ENCODE measurements around the gene CYP27B1.
"Not testable (repeated sequence)": the region's sequence is repeated elsewhere in the genome, so short reads cannot be mapped to it uniquely, and the experiment has no call there.

The CYP27B1 gene

GRCh38 chr12:57723630-57723962, 43.3 kb downstream of the CYP27B1 start:
- no peak for DNase-seq (ENCODE audit: low read depth in 2 of 2, low spot score in 1 of 2)

GRCh38 chr12:57722716-57723629, 43.9 kb downstream of the CYP27B1 start:
- no peak for DNase-seq (ENCODE audit: low read depth in 2 of 2, low spot score in 1 of 2)

GRCh38 chr12:57721846-57722608, 44.9 kb downstream of the CYP27B1 start:
- DNase-seq (ENCODE audit: low read depth in 2 of 2, low spot score in 1 of 2), result not testable (repeated sequence)

- DNase-seq (ENCODE audit: low read depth in 2 of 2, low spot score in 1 of 2), result no peak
Measured at GRCh38 chr12:57720606-57721595, 46.0 kb downstream of the CYP27B1 start.

GRCh38 chr12:57719777-57720605, 46.9 kb downstream of the CYP27B1 start:
- no peak for DNase-seq (ENCODE audit: low read depth in 2 of 2, low spot score in 1 of 2)

GRCh38 chr12:57718641-57719528, 48.0 kb downstream of the CYP27B1 start:
- no peak for DNase-seq (ENCODE audit: low read depth in 2 of 2, low spot score in 1 of 2)

GRCh38 chr12:57717846-57718640, 48.8 kb downstream of the CYP27B1 start:
- no peak for DNase-seq (ENCODE audit: low read depth in 2 of 2, low spot score in 1 of 2)

GRCh38 chr12:57717131-57717530, 49.7 kb downstream of the CYP27B1 start:
- DNase-seq (ENCODE audit: low read depth in 2 of 2, low spot score in 1 of 2), result no peak

- DNase-seq (ENCODE audit: low read depth in 2 of 2, low spot score in 1 of 2), result no peak
Measured at GRCh38 chr12:57716305-57716704, 50.6 kb downstream of the CYP27B1 start.

- DNase-seq (ENCODE audit: low read depth in 2 of 2, low spot score in 1 of 2), result no peak
Measured at GRCh38 chr12:57715786-57716185, 51.1 kb downstream of the CYP27B1 start.

- not testable (repeated sequence) for DNase-seq (ENCODE audit: low read depth in 2 of 2, low spot score in 1 of 2)
Measured at GRCh38 chr12:57715036-57715748, 51.7 kb downstream of the CYP27B1 start.

- no peak for DNase-seq (ENCODE audit: low read depth in 2 of 2, low spot score in 1 of 2)
Measured at GRCh38 chr12:57713209-57713608, 53.7 kb downstream of the CYP27B1 start.

GRCh38 chr12:57712701-57713100, 54.2 kb downstream of the CYP27B1 start:
- no peak for DNase-seq (ENCODE audit: low read depth in 2 of 2, low spot score in 1 of 2)
